Measurements from ENCODE around the gene NEDD1. TPM values are rescaled to one million over a fixed set of nuclear protein-coding genes. Genes with fewer than 3 reads are reported as not detected.

The NEDD1 gene
- total RNA-seq, 1 experiment from 2014 or later, result 43.4 TPM

GRCh38 chr12:96889273-96889933, 17.7 kb upstream of the NEDD1 start:
- Histone ChIP-seq H3K4me3 (ENCODE audit: low read length) (peak overlapping the region; percentile 4; the same call in 1 of the 2 replicates), H3K4me2 (ENCODE audit: low read length) (peak overlapping the region; percentile 48), H4K20me1 (ENCODE audit: low read length) (no peaks in the 10 kb centered on the region), H3F3A (ENCODE audit: low read length, unreplicated experiment) (no peaks in the 10 kb centered on the region), H3K9ac (ENCODE audit: low read length) (no peak overlapping the region), H3K27me3 (ENCODE audit: low read length) (no peaks in the 10 kb centered on the region), H2AFZ (ENCODE audit: low read length) (no peak overlapping the region), H3K36me3 (ENCODE audit: low read depth, low read length) (no peaks in the 10 kb centered on the region), H3K4me1 (ENCODE audit: insufficient read depth, low read length) (peaks cover 21% of the 10 kb centered on the region), H3K79me2 (ENCODE audit: low read length) (no peaks in the 10 kb centered on the region), H3K9me3 (ENCODE audit: low read length) (no peaks in the 10 kb centered on the region), H3K9me2 (replicated peaks; ENCODE audit: low read length) (no peaks in the 10 kb centered on the region), H3K27ac (ENCODE audit: low read length) (peak overlapping the region; percentile 48)
- ATAC-seq (peak; percentile 99), DNase-seq (peak; percentile 90)
- POLR2A ChIA-PET (ENCODE audit: unreplicated experiment), result no interaction called here
- intact Hi-C loops (cut with micrococcal nuclease), result loop anchor here (1.0 to 2.0 kb wide), 2 partner anchors 79 to 114 kb away; no protein-coding TSS in a partner anchor
- no TSS peak for BruUV-seq (replicated peaks)
- TF ChIP-seq EZH2 (IDR thresholded peaks at IDR 0.05; ENCODE audit: low read length, unreplicated experiment) (no peak), CTCF (conservative IDR thresholded peaks at IDR 0.05; ENCODE audit: low read depth, low read length) (no peak), EZH2phosphoT487 (IDR thresholded peaks at IDR 0.05; ENCODE audit: borderline replicate concordance, low read length) (no peak)
- CTCF ChIA-PET, result no interaction called here

- H3K4me2 ChIP-seq (ENCODE audit: low read length), result peak overlapping the region; percentile 48
- no peaks in the 10 kb centered on the region for H3K9me3 ChIP-seq (ENCODE audit: low read length)
- no peaks in the 10 kb centered on the region for H3K36me3 ChIP-seq (ENCODE audit: low read depth, low read length)
- ChIA-PET CTCF (interaction anchor here (0.6 kb wide), 1 partner anchor 112 kb away, joined by 3 read pairs; no protein-coding TSS in a partner anchor), POLR2A (ENCODE audit: unreplicated experiment) (no interaction called here)
- DNase-seq (no peak), ATAC-seq (no peak)
- intact Hi-C loops (cut with micrococcal nuclease), result no loop called here
- no peak overlapping the region for H3K9ac ChIP-seq (ENCODE audit: low read length)
- TF ChIP-seq CTCF (conservative IDR thresholded peaks at IDR 0.05; ENCODE audit: low read depth, low read length) (no peak), EZH2 (IDR thresholded peaks at IDR 0.05; ENCODE audit: low read length, unreplicated experiment) (no peak), EZH2phosphoT487 (IDR thresholded peaks at IDR 0.05; ENCODE audit: borderline replicate concordance, low read length) (no peak)
- H2AFZ ChIP-seq (ENCODE audit: low read length), result 0 out of 2 replicates have a peak overlapping the region, but pooled peaks have one; percentile 0
- H4K20me1 ChIP-seq (ENCODE audit: low read length), result no peaks in the 10 kb centered on the region
- no peaks in the 10 kb centered on the region for H3K79me2 ChIP-seq (ENCODE audit: low read length)
- no peaks in the 10 kb centered on the region for H3K9me2 ChIP-seq (replicated peaks; ENCODE audit: low read length)
- peak overlapping the region; percentile 48 for H3K27ac ChIP-seq (ENCODE audit: low read length)
- no peaks in the 10 kb centered on the region for H3F3A ChIP-seq (ENCODE audit: low read length, unreplicated experiment)
- no TSS peak for BruUV-seq (replicated peaks)
- peaks cover 21% of the 10 kb centered on the region for H3K4me1 ChIP-seq (ENCODE audit: insufficient read depth, low read length)
- no peaks in the 10 kb centered on the region for H3K27me3 ChIP-seq (ENCODE audit: low read length)
- H3K4me3 ChIP-seq (ENCODE audit: low read length), result no peak overlapping the region; the same call in 1 of the 2 replicates
Observed at GRCh38 chr12:96890331-96890730, 16.7 kb upstream of the NEDD1 start.

- Histone ChIP-seq H3K4me1 (ENCODE audit: insufficient read depth, low read length) (peaks cover 21% of the 10 kb centered on the region), H3K9ac (ENCODE audit: low read length) (no peak overlapping the region), H4K20me1 (ENCODE audit: low read length) (no peaks in the 10 kb centered on the region), H3K4me3 (ENCODE audit: low read length) (no peak overlapping the region), H3K9me3 (ENCODE audit: low read length) (no peaks in the 10 kb centered on the region), H3K79me2 (ENCODE audit: low read length) (no peaks in the 10 kb centered on the region), H2AFZ (ENCODE audit: low read length) (no peak overlapping the region), H3K36me3 (ENCODE audit: low read depth, low read length) (no peaks in the 10 kb centered on the region), H3F3A (ENCODE audit: low read length, unreplicated experiment) (no peaks in the 10 kb centered on the region), H3K27me3 (ENCODE audit: low read length) (no peaks in the 10 kb centered on the region), H3K27ac (ENCODE audit: low read length) (no peak overlapping the region), H3K9me2 (replicated peaks; ENCODE audit: low read length) (no peaks in the 10 kb centered on the region), H3K4me2 (ENCODE audit: low read length) (no peak overlapping the region)
- no TSS peak for BruUV-seq (replicated peaks)
- intact Hi-C loops (cut with micrococcal nuclease), result no loop called here
- DNase-seq (no peak), ATAC-seq (no peak)
- ChIA-PET CTCF (no interaction called here), POLR2A (ENCODE audit: unreplicated experiment) (no interaction called here)
- no peak for TF ChIP-seq CTCF (conservative IDR thresholded peaks at IDR 0.05; ENCODE audit: low read depth, low read length)
- TF ChIP-seq EZH2 (IDR thresholded peaks at IDR 0.05; ENCODE audit: low read length, unreplicated experiment), result no peak
- no peak for TF ChIP-seq EZH2phosphoT487 (IDR thresholded peaks at IDR 0.05; ENCODE audit: borderline replicate concordance, low read length)
Observed at GRCh38 chr12:96892104-96892503, 15.0 kb upstream of the NEDD1 start.

Data from PC-3 (cell line).